Tracheal epithelial cell (primary cell): Measurements from ENCODE around the gene ORMDL3. TPM values are rescaled to one million over a fixed set of nuclear protein-coding genes. Genes with fewer than 3 reads are reported as not detected.

Experiments used
- total RNA-seq: library from RNA; depleted of rRNA; stranded (reverse); fragments of >200 nt; gene quantifications from 2 replicates; pipeline ENCODE4 v1.2.1, GENCODE V29; 2014

Gene ORMDL3, protein sequence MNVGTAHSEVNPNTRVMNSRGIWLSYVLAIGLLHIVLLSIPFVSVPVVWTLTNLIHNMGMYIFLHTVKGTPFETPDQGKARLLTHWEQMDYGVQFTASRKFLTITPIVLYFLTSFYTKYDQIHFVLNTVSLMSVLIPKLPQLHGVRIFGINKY
- 40.1 and 44.1 TPM in 2 replicates for total RNA-seq

DNA sequence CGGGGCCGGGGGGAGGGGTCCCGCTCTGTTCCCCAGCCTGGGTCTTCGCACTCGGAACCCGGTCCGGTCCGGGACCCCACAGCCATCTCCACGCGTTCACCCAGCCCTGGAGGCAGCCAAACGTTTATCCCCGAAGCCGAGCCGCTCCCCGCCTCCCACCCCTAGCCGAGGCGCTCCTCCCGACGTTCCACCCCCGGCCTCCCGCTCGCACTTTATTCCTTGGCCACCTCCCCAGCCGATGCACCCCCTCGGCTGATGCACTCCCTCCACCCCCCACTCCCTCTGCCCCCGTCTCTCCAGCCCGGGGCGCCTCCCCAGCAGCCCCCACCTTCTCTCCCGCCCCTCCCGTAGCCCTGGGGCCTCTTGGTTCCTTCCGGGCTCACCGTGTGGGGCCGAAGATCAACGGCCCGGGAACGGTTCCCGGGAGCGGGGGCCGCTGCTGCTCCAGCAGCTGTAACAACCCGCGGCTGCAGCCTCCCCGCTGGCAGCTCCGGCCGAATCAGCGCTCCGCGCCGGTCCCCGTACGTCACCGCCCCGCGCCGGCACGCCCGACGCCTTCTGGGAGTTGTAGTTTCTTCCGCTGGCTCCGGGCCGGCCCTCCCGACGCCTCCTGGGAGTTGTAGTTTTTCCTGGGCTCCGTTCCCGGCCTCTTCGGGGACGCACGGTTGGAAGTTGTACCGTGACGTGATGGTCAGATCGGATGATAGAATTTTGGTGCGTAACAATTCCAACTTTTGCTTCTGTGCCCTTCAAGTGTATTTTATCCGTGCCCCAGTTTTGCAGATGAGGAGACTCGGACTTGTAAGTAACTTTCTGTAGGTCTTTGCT is at the start of gene ORMDL3, which contains the start of gene LRRC3C:
Gene ORMDL3 (minus strand): TSS at position 501 of the 828 bp plus-strand sequence. CDS start 3,398 bp downstream, outside the sequence.
Gene LRRC3C (plus strand): TSS at position 632 of the 828 bp plus-strand sequence. CDS start 13,792 bp downstream, outside the sequence.

DNA sequence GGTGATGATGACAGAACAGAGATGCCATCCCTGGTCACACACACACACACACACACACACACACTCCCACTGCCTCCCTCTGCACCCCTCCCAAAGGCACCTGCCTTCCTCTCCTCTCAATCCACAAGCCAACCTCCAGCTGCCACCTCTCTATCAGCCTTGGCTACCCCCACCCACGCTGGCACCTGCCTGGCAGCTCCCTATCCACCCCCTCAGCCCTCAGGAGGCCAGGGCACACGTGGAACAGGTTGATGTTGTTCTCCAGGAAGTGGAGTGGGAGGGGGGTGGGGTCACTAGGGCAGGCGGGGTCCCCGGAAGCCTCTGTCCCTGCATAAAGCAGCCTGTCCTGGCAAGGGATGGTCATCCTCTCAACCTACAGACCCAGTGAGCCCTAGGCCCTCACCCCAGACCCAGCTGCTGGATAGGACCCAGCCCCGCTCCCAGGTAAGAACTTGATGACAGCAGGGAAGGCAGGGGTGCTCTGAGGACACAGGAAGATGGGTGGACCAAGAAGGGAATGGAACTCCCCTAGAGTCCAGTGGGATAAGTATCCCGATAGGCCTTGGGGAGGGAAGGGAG is 35.3 kb upstream of the ORMDL3 start, which contains the start of gene GSDMA:
Gene GSDMA (plus strand): TSS at position 363 of the 579 bp plus-strand sequence. CDS start 2,684 bp downstream, outside the sequence.

Other genes with a start within 250 kb of the ORMDL3 start
- gene PGAP3, start 239.5 kb downstream of the ORMDL3 start, total RNA-seq, result 9.6 and 11.5 TPM in 2 replicates
- 36.6 and 51.4 TPM in 2 replicates for gene ERBB2, start 227.5 kb downstream of the ORMDL3 start, total RNA-seq
- gene MIEN1, start 197.1 kb downstream of the ORMDL3 start, total RNA-seq, result 13.0 and 14.7 TPM in 2 replicates
- 8.3 and 19.0 TPM in 2 replicates for gene GRB7, start 189.7 kb downstream of the ORMDL3 start, total RNA-seq
- gene IKZF3, start 63.3 kb downstream of the ORMDL3 start, total RNA-seq, result under 0.01 TPM in 1 of 2 replicates, not detected in the other
- not detected in 2 replicates for gene ZPBP2, start 59.4 kb downstream of the ORMDL3 start, total RNA-seq
- gene GSDMB, start 9.0 kb downstream of the ORMDL3 start, total RNA-seq, result 2.4 and 2.8 TPM in 2 replicates
- gene LRRC3C, start 131 bp upstream of the ORMDL3 start, total RNA-seq, result not detected in 2 replicates
- 0.72 TPM in 1 of 2 replicates, not detected in the other for gene GSDMA, start 35.4 kb upstream of the ORMDL3 start, total RNA-seq
- gene PSMD3, start 53.2 kb upstream of the ORMDL3 start, total RNA-seq, result 102 and 105 TPM in 2 replicates
- 0.96 TPM in 1 of 2 replicates, not detected in the other for gene CSF3, start 87.8 kb upstream of the ORMDL3 start, total RNA-seq
- 26.5 and 38.2 TPM in 2 replicates for gene MED24, start 126.8 kb upstream of the ORMDL3 start, total RNA-seq
- gene THRA, start 135.4 kb upstream of the ORMDL3 start, total RNA-seq, result 8.1 and 8.9 TPM in 2 replicates
- gene NR1D1, start 173.0 kb upstream of the ORMDL3 start, total RNA-seq, result 0.72 and 1.9 TPM in 2 replicates
- gene MSL1, start 194.4 kb upstream of the ORMDL3 start, total RNA-seq, result 23.9 and 32.0 TPM in 2 replicates
- 10.4 and 14.5 TPM in 2 replicates for gene CASC3, start 212.9 kb upstream of the ORMDL3 start, total RNA-seq
- 9.6 and 61.4 TPM in 2 replicates for gene RAPGEFL1, start 249.9 kb upstream of the ORMDL3 start, total RNA-seq